HG02852 (cell line): ENCODE results near the gene KAT7.
"Not testable (repeated sequence)": the region's sequence is repeated elsewhere in the genome, so short reads cannot be mapped to it uniquely, and the experiment has no call there.

ENCODE experiments used
- ATAC-seq: cut with Tn5 transposase; IDR thresholded peaks from one replicate; pipeline ENCODE4 v1.9.1; 2021; ENCODE audit warnings: mild to moderate bottlenecking, moderate library complexity; ENCODE audit not compliant: unreplicated experiment

The KAT7 gene

DNA sequence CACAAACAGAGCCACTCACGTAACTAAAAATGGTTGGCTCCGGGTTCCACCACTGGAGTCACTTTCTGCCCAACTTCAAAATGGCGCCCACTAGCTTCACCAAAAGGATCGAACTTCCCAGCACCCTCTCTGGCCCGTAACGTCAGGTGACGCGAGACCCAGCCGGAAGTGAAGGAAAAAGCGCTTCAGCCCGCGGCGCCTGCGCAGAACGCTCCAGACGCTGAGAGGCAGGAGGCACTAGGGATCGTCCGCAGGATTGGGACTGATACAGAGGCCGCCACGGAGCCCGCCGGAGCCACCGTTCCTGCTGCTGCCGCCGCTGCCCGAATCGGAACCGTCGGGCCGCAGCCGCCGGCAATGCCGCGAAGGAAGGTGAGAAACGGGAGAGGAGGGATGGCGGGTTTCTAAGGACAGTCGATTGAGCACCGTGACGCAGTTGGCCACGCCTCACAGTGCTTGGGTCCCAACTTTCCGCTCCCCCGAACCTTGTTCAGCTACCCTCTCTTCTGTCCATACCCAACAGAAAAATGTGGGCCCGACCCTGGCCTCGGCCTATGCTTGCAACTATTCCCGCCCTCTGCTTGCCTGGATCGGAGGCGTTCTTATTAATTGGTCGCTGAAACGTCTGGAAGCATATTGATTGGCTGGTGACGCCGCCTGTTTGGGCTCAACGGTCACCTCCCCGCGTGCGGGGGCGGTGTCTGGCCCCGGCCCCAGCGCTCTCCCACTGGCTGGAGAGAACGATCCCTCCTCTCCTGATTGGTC lies at the start of gene KAT7:
Gene KAT7, plus strand, starts transcription at position 204 of the 765 bp plus-strand sequence. Its CDS starts 154 bp downstream, at position 358.
- ATAC-seq = peak; percentile 88

GRCh38 chr17:49739641-49740271 lies 48.7 kb upstream of the KAT7 start:
- ATAC-seq = peak; percentile 44

- ATAC-seq = peak; percentile 41
These were observed 47.3 kb upstream of the KAT7 start for GRCh38 chr17:49741009-49741691.

DNA sequence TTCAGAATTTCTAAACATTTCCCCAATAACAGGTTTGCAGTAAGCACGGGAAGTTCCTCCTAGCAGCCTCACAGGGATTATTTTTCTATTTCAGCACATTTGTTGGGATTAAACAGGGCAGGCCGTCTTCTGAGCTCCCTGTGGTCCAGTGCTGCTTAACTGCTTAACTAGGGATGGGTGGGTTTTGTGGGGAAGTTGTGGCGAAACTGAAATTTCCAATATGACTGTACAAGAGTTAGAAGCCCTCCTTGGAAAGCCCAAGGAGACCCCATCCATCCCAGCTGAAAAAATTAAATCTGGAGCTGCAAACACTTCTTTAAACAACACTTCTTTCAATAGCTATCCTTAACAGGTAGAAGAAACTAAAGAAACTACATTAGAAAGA lies 46.8 kb upstream of the KAT7 start:
- peak; percentile 13 for ATAC-seq

DNA sequence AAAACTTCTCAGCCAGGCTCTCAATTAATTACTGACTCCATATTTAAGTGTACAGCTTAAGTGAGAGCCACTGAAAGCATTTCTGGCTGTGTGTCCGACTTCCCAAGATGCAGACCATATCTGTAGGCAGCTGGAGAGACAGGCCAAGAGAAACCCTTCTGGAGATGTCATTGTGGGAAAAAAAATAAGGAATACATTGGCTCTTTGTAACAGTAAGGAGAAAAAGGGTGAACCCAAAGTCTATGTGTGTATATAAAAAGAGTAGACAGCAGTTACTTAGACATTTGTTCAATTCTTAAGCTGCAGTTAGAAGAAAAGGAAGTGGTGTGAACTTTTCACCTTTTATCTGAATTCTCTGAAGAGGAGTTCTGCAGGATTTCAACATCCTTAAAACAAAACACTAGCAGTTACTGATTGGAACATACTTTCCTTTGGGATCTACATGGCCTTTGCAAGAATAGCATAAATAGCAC lies 46.3 kb upstream of the KAT7 start:
- ATAC-seq = no peak

- no peak for ATAC-seq
These were observed 43.0 kb upstream of the KAT7 start for GRCh38 chr17:49745175-49746139.

DNA sequence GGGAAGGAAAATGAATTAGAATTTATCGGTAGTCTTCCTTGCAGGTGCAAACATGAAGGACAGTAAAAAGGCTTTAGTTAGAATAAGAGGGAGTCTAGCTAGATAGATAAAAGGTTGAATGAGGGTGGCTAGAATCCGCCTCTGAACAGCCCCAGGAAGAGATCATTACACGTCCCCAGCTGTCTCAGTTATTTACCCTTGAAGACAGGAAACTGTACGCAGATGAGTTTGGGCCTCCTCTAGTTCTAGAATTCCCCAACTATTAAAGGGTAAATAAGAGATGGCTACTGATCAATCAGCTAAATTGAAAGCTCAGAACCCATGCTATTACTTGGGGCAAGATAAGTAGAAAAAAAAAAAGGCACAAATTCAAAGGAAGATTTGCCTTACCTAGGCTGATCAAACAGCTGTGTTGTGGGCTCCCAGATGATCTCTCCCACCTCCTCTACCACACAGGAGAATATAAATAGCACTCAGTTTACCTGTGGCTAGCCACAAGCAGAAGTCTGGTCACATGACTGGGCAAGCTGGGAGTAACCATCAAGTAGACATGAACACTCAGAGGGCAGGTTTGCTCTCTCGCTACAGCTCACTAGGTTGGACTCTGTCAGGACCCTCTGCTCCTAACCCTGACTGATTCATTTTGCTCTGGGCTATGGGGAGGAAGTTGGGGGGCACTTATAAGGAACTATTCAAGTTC lies 41.5 kb upstream of the KAT7 start:
- peak; percentile 59 for ATAC-seq

DNA sequence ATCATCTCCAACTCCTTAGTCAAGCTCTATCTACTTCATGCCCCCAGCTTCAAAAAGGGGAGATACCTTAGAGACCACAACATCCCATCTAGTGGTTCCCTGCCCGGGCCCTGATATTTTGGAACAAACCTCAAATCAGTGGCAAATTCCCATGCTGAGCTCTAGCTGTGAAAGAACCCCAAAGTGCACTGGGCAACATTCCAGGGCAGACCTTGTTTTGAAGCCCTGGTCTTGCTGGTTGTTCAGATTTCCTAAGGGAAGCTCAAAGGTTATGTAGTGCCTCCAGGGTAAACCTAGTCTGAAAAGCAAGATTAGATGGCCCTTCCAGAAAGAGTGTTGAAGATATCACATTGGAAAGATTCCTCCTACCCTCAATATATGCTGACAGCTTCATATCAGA lies 40.8 kb upstream of the KAT7 start:
- no peak for ATAC-seq

DNA sequence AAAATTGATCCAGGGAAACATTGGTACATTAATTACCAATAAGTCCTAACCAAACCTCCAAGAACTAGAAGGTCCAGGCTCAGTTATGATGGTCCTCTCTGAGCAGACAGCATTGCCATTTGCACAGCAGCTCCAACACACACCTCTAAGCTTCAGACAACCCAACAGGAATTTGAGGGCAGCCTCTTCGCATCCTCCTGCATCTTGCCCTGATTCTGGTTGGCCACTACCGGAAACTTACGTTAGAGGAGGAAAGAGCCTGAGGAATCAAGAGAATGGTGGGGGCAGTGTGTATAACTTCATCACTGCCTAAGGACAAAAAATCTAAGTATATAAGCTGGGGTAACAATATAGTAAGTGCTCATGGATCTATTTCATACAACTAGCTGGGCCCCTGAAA lies 40.3 kb upstream of the KAT7 start:
- no peak for ATAC-seq

- ATAC-seq = peak; percentile 82
These were observed 39.7 kb upstream of the KAT7 start for GRCh38 chr17:49748791-49749190.

DNA sequence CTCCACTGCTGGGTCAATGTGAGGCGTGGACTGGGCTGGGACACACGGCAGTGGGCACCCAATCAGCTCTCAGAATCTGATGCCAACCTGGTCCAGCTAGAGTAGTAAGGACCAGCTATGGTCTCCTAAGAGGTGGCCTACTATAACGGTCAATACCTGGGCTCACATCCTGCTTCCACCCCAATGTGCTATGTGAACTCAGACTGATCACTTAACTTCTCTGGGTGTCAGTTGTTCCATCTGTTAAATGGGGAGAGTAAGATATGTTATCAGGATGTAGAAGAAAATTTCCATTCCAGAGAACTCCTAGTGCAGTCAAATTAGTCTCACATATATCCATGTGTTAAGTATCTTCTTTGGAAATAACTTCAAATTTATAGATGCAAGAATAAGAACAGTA lies 38.8 kb upstream of the KAT7 start:
- ATAC-seq = no peak

DNA sequence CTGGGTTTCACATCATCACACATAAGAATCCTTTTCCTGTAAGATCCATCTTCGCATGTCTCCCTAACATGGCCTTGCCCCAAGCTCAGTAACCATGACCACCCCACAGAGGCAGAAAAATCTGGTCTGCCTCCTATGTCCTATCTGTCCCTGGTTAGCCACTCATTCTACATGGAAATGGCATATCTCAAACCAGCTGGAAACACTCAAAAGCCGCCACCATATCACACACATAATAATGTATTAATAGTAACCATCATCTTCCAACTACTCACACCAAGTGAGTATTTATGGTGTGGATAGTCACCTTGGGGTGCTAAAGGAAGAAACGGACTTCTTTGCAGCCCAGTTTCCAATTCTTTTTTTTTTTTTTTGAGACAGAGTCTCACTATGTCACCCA lies 36.0 kb upstream of the KAT7 start:
- ATAC-seq = no peak

DNA sequence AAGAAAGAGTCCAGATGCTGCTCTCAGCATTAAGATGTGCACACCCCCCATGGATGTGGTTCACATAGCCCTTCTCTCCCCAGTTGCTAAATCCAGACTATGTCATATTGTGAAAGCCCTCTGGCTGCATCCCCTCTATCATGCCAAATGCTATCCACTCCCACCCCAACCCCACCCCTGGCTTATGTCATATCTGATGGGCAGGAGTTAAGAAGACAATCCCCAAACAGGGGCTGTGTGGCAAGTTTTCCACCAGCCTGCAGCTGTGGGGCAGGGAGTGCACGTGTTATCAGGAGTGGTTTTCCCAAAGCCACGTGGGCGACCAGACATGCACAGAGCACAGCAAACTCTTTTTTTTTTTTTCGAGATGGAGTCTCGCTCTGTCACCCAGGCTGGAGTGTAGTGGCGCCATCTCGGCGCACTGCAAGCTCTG lies 34.5 kb upstream of the KAT7 start:
- ATAC-seq = no peak

- ATAC-seq = no peak
These were observed 32.7 kb upstream of the KAT7 start for GRCh38 chr17:49755663-49756283.

DNA sequence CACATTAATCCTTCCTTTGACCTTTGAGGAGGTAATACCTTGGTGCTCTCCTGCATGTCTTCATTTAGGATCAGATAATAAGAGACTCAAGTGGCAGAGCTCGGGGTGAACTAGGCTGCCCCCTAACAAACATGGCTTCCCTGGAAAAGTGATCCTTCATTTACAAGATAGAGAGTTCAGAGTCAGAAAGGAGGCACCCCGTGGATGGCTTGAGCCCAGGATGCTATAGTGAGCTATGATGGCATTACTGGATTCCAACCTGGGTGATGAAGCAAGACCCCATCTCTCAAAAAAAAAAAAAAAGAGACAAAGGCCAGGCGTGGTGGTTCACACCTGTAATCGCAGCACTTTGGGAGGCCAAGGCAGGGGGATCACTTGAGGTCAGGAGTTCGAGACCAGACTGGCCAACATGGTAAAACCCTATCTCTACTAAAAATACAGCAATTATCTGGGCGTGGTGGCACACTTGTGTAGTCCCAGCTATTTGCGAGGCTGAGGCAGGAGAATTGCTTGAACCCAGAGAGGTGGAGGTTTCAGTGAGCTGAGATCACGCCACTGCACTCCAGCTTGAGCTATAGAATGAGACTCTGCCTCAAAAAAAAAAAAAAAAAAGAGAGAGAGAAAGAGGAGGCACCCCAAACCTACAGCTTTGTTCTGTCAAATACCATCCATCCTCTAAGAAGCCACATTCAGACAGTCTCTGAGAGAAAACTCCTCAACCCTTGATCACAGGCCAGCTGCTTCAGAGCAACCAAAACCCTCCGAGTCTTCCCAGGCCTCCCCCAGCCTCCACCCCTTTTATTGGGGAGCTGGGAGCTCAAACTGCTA lies 31.9 kb upstream of the KAT7 start:
- ATAC-seq = no peak

GRCh38 chr17:49757151-49757777 lies 31.2 kb upstream of the KAT7 start:
- ATAC-seq = no peak

DNA sequence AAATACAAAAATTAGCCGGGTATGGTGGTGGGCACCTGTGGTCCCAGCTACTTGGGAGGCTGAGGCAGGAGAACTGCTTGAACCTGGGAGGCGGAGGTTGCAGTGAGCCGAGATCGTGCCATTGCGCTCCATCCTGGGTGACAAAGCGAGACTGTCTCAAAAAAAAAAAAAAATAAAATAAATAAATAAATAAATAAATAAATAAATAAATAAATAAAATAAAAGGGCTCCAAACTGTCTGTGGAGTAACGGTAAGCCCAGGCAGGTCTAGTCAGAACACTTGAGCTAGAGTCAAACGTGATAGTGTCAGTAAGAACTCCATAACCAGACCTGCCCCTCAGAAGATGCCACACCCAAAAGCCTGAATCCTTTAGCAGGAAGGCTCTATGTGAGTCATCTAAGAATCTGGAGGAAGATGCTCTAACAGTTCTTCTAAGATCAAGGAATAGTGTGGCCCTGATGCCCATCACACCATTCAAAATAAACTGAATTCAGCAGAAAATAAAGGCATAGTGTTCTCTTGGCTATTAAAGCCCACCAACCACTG lies 29.9 kb upstream of the KAT7 start:
- not testable (repeated sequence) for ATAC-seq

- no peak for ATAC-seq
These were observed 29.3 kb upstream of the KAT7 start for GRCh38 chr17:49759203-49759602.
